ENCODE results near the gene PLEKHG4B.

DNA sequence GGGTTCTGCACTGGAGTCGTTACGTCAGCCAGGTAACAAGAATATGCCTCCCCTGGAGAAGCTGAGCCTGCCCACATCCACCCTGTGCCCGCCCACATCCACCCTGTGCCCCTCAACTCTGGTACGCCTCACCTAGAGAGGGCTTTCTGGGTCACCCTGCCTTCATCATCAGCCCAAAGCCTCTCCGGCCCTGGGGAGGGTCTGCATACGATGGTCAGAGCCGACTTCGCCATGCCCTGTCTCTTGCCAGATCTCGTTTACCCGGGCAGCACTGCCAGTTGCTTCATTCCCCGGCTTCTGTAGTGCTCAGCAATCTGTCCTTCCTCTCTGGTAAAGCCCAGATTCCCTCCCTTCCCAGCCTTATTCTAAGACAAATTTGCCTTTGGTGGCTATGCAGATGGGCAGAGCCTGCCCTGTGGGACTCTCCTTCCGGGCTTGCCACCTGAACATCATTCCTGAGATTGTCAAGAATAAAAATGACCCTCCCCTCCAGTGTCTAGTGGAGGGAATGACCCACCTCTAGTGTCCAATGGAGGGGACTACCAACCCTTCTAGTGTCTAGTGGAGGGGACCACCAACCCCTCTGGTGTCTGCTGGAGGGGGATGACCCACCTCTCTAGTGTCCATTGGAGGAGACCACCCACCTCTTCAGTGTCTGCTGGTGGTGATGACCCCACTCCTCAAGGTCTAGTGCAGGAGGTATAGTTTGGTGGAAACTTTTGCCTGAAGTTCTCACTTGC, 3.4 kb downstream of the PLEKHG4B start:
- TF ChIP-seq, protein P1, sequence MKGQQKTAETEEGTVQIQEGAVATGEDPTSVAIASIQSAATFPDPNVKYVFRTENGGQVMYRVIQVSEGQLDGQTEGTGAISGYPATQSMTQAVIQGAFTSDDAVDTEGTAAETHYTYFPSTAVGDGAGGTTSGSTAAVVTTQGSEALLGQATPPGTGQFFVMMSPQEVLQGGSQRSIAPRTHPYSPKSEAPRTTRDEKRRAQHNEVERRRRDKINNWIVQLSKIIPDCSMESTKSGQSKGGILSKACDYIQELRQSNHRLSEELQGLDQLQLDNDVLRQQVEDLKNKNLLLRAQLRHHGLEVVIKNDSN (IDR thresholded peaks at IDR 0.05), result no peak
- TF ChIP-seq TAF1 (IDR thresholded peaks at IDR 0.05; ENCODE audit: low read depth) (no peak), RAD21 (IDR thresholded peaks at IDR 0.05; ENCODE audit: low read depth) (no peak), YY1 (IDR thresholded peaks at IDR 0.05; ENCODE audit: low read depth) (no peak), EP300 (IDR thresholded peaks at IDR 0.05; ENCODE audit: borderline replicate concordance) (no peak), TEAD4 (IDR thresholded peaks at IDR 0.05) (no peak), EGR1 (IDR thresholded peaks at IDR 0.05) (no peak), TCF12 (IDR thresholded peaks at IDR 0.05; ENCODE audit: low read depth) (no peak)
- TF ChIP-seq, protein P2, sequence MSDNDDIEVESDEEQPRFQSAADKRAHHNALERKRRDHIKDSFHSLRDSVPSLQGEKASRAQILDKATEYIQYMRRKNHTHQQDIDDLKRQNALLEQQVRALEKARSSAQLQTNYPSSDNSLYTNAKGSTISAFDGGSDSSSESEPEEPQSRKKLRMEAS (IDR thresholded peaks at IDR 0.05), result no peak
- TF ChIP-seq, protein P3, sequence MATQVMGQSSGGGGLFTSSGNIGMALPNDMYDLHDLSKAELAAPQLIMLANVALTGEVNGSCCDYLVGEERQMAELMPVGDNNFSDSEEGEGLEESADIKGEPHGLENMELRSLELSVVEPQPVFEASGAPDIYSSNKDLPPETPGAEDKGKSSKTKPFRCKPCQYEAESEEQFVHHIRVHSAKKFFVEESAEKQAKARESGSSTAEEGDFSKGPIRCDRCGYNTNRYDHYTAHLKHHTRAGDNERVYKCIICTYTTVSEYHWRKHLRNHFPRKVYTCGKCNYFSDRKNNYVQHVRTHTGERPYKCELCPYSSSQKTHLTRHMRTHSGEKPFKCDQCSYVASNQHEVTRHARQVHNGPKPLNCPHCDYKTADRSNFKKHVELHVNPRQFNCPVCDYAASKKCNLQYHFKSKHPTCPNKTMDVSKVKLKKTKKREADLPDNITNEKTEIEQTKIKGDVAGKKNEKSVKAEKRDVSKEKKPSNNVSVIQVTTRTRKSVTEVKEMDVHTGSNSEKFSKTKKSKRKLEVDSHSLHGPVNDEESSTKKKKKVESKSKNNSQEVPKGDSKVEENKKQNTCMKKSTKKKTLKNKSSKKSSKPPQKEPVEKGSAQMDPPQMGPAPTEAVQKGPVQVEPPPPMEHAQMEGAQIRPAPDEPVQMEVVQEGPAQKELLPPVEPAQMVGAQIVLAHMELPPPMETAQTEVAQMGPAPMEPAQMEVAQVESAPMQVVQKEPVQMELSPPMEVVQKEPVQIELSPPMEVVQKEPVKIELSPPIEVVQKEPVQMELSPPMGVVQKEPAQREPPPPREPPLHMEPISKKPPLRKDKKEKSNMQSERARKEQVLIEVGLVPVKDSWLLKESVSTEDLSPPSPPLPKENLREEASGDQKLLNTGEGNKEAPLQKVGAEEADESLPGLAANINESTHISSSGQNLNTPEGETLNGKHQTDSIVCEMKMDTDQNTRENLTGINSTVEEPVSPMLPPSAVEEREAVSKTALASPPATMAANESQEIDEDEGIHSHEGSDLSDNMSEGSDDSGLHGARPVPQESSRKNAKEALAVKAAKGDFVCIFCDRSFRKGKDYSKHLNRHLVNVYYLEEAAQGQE (IDR thresholded peaks at IDR 0.05; ENCODE audit: low read depth), result no peak

All from Ishikawa (cell line).